Measurements from ENCODE around the gene FBXO30.
A peak's percentile ranks its signal among the peaks of the same experiment; 100 is the strongest.

The FBXO30 gene

DNA sequence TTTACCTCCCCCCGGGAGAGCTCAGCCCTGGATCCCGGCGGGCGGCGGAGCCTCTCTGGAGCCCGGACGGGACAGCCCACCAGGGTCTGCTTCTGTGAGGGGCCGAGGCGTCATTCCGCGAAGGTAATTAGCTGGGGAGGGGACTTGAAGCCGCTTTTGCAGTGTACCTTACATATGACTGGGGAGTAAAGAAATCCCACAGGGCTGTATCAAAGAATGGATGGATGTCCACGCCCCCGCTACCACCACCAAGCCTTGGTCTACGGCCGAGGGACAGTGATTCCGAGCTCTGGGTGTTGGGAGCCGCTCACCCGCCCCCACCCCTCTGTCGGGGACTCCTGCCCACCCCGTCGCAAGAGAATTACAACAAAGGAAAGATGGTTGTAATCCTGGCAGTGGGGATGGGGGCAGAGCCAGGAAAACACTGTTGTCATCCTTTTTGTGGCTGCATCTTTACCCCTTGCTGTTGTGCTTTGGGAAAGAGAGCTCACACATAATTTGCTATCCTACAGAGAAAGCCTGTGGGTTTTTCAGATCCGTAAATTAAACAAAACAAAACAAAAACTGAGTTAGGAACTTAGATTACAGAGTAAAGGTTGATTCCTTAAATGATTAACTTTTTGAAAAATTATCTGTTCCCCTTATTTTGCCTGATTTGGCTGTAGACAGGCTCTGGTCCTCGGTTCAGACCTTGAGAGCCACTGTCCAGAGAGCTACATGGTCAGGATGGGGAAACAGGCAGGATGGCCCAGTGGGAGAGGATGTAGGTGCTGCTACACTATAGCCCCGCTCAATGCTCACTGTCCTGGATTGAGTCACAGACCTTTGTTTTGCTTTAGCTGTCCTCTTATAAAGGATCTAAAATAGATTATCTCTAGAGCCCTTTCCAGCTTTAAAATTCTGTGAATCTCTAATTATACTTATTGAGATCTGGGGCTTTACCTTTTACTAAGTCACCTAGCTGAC is 997 bp upstream of the FBXO30 start:
- TF ChIP-seq, protein P1, sequence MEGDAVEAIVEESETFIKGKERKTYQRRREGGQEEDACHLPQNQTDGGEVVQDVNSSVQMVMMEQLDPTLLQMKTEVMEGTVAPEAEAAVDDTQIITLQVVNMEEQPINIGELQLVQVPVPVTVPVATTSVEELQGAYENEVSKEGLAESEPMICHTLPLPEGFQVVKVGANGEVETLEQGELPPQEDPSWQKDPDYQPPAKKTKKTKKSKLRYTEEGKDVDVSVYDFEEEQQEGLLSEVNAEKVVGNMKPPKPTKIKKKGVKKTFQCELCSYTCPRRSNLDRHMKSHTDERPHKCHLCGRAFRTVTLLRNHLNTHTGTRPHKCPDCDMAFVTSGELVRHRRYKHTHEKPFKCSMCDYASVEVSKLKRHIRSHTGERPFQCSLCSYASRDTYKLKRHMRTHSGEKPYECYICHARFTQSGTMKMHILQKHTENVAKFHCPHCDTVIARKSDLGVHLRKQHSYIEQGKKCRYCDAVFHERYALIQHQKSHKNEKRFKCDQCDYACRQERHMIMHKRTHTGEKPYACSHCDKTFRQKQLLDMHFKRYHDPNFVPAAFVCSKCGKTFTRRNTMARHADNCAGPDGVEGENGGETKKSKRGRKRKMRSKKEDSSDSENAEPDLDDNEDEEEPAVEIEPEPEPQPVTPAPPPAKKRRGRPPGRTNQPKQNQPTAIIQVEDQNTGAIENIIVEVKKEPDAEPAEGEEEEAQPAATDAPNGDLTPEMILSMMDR (IDR thresholded peaks at IDR 0.05; ENCODE audit: low read depth, low read length) = no peak

DNA sequence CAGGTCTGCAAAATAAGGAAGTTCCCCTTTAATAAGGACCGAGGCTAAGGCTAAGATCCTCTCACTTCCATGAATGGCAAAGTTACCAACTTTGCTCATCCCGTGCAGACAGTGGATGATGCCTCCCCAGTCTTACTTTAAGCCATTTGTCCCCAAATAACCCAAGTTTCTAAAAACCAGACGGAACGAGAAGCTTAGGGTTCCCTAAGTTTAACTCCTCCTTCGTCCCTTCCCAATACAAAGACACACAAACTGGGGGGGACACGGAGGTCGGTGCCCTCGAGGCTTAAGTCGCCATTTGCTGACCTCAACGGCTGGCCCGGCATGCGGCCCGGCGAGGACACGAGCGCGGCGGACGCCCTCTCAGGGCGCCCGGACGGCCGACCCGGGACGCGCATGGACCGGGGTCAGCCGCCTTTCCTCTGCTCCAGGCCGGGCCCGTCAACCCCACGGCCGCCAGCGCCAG is 527 bp downstream of the FBXO30 start:
- Histone ChIP-seq H3K27me3 (no peaks in the 10 kb centered on the region), H3K9me3 (no peaks in the 10 kb centered on the region), H3K4me1 (no peaks in the 10 kb centered on the region; the same call in 1 of the 2 replicates), H3K36me3 (no peaks in the 10 kb centered on the region), H3K4me3 (ENCODE audit: low read depth, low read length) (peak overlapping the region; percentile 93)
- TF ChIP-seq, protein P1 (IDR thresholded peaks at IDR 0.05; ENCODE audit: low read depth, low read length) = no peak
- DNase-seq = peak; percentile 36

More for the DNA sequence above, 997 bp upstream of the FBXO30 start:
- H3K9me3 ChIP-seq = no peaks in the 10 kb centered on the region
- peak overlapping the region; percentile 93 for H3K4me3 ChIP-seq (ENCODE audit: low read depth, low read length)
- peak; percentile 51 for DNase-seq
- no peaks in the 10 kb centered on the region; the same call in 1 of the 2 replicates for H3K4me1 ChIP-seq
- H3K36me3 ChIP-seq = no peaks in the 10 kb centered on the region
- no peaks in the 10 kb centered on the region for H3K27me3 ChIP-seq

DNA sequence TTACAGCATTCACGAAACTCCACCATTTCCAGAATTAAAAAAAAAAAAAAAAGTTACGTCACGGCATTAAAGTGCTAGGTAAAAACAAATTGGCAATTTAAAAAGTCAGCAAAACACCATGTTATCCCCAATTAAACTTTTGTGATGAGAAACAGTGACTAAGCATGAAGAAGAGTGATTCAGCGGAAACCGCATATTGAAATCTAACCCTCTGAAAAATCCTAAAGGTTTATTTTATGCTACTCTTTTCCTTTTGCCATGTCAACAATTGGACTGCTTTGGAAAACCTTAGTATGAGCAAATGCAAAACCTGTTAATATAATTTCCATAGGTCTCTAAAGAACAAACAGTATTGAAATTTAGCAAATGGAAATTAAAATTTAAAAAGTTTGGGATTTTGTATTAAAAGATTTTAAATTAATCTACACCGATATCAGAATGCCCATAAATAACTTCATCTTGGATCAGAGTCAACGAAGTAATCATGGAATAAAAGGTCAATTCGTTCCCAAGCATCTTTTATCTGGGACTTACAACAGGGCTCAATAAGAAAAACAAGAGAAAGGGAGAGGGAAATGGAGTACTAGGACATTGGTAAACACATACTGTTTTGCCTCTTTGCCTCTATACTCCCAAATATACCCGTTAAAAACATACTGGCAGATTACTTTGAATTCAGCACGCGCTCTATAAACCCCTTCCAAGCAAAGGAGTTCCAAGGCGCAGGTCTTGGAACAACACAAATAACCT is 1.1 kb downstream of the FBXO30 start:
- H3K4me1 ChIP-seq = no peaks in the 10 kb centered on the region; the same call in 1 of the 2 replicates

DNA sequence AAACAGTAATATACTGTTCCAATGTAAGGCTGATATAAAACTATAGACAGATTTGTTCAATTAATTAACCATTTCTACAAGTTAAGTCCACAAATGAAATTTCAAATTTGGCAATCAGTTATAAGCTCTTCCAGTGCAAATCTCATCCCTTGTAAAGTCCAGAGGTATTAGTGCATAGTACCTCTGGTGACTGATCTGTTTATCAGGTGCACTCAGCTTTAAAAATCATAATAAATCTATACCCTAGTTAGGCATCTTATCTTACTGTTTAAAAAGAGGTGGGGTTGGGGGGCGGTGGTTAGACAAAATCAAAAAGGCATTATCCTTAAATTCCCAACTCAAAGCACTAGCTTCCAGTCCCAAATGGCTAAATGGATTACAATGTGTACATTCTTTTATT is 2.9 kb downstream of the FBXO30 start:
- Histone ChIP-seq H3K36me3 (no peaks in the 10 kb centered on the region), H3K9me3 (no peaks in the 10 kb centered on the region), H3K4me1 (no peaks in the 10 kb centered on the region; the same call in 1 of the 2 replicates), H3K27me3 (no peaks in the 10 kb centered on the region), H3K4me3 (ENCODE audit: low read depth, low read length) (peak overlapping the region; percentile 93)
- TF ChIP-seq, protein P1 (IDR thresholded peaks at IDR 0.05; ENCODE audit: low read depth, low read length) = no peak
- no peak for DNase-seq

More for the DNA sequence above, 1.1 kb downstream of the FBXO30 start:
- H3K27me3 ChIP-seq = no peaks in the 10 kb centered on the region
- DNase-seq = no peak
- TF ChIP-seq, protein P1 (IDR thresholded peaks at IDR 0.05; ENCODE audit: low read depth, low read length) = no peak
- no peaks in the 10 kb centered on the region for H3K36me3 ChIP-seq
- H3K9me3 ChIP-seq = no peaks in the 10 kb centered on the region
- peak overlapping the region; percentile 93 for H3K4me3 ChIP-seq (ENCODE audit: low read depth, low read length)

DNA sequence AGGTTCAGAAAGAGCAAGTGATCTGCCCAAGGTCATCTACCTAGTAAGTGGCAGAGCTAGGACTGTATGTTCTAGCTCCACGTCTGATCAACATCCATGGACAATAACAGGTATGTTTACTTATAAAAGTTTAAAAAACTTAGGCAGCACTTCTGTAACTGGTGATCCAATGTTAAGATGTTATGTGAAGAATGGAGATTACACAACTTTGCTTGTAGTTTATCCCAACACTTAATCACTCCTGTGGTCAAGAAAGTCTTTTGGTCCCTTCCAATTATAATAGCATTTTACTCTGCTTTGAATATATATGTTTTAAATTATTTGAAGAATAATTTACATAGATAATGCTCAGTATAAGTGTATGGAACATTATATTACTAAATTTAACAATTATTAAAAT is 4.8 kb downstream of the FBXO30 start:
- H3K4me3 ChIP-seq (ENCODE audit: low read depth, low read length) = no peak overlapping the region
- H3K4me1 ChIP-seq = no peaks in the 10 kb centered on the region; the same call in 1 of the 2 replicates
- no peaks in the 10 kb centered on the region for H3K9me3 ChIP-seq
- TF ChIP-seq, protein P1 (IDR thresholded peaks at IDR 0.05; ENCODE audit: low read depth, low read length) = no peak
- no peak for DNase-seq
- H3K36me3 ChIP-seq = peaks cover 14% of the 10 kb centered on the region
- no peaks in the 10 kb centered on the region for H3K27me3 ChIP-seq
